Smooth muscle cell (in vitro differentiated cells): Measurements from ENCODE around the gene ADARB2. TPM values are rescaled to one million over a fixed set of nuclear protein-coding genes. Genes with fewer than 3 reads are reported as not detected.

Experiments
- DNase-seq: peaks from one replicate; lab custom pipeline; 2025; ENCODE audit not compliant: unreplicated experiment; lab: John Stamatoyannopoulos, UW
- H2AFZ ChIP-seq: fragments of 200-600 bp; sonication (generic); 2 replicates; pipeline ENCODE4 v1.6.0; 2016; ENCODE audit warnings: antibody characterized with exemption, low read depth, mild to moderate bottlenecking
- H3F3A ChIP-seq: fragments of 200-600 bp; sonication (generic); 2 replicates; pipeline ENCODE4 v1.6.0; 2017; ENCODE audit warnings: antibody characterized with exemption, low read depth
- H3K27ac ChIP-seq: fragments of 200-600 bp; sonication (generic); 2 replicates; pipeline ENCODE4 v1.5.1; 2016; ENCODE audit warnings: low read depth, mild to moderate bottlenecking
- H3K27me3 ChIP-seq: fragments of 200-600 bp; sonication (generic); 2 replicates; pipeline ENCODE4 v1.6.1; 2016; ENCODE audit warnings: low read depth, mild to moderate bottlenecking
- H3K36me3 ChIP-seq: fragments of 200-600 bp; sonication (generic); 2 replicates; pipeline ENCODE4 v1.5.1; 2016; ENCODE audit warnings: low read depth
- H3K4me1 ChIP-seq: fragments of 200-600 bp; sonication (generic); 2 replicates; pipeline ENCODE4 v1.5.1; 2016; ENCODE audit warnings: low read depth
- H3K4me2 ChIP-seq: fragments of 200-600 bp; sonication (generic); 2 replicates; pipeline ENCODE4 v1.6.0; 2016; ENCODE audit warnings: mild to moderate bottlenecking
- H3K4me3 ChIP-seq: fragments of 200-600 bp; sonication (generic); 2 replicates; pipeline ENCODE4 v1.5.1; 2016; ENCODE audit warnings: mild to moderate bottlenecking
- H3K79me2 ChIP-seq: fragments of 200-600 bp; sonication (generic); 2 replicates; pipeline ENCODE4 v1.6.0; 2016; ENCODE audit warnings: low read depth, mild to moderate bottlenecking
- H3K9ac ChIP-seq: fragments of 200-600 bp; sonication (generic); 2 replicates; pipeline ENCODE4 v1.6.0; 2016; ENCODE audit warnings: low read depth
- H3K9me3 ChIP-seq: fragments of 200-600 bp; sonication (generic); replicated peaks from 2 replicates; pipeline ENCODE4 v1.5.1; 2016; ENCODE audit warnings: low read depth
- H4K20me1 ChIP-seq: fragments of 200-600 bp; sonication (generic); 2 replicates; pipeline ENCODE4 v1.6.0; 2016; ENCODE audit warnings: low read depth
- CTCF ChIP-seq: fragments of 200-600 bp; sonication (generic); IDR thresholded peaks from 2 replicates; pipeline ENCODE4 v1.5.1; 2017; ENCODE audit warnings: borderline replicate concordance, mild to moderate bottlenecking, antibody characterized with exemption; ENCODE audit not compliant: insufficient read depth, poor library complexity, severe bottlenecking
- WGBS: methylation state at CpG from one replicate; pipeline ENCODE4 v1.1.7; 2016; ENCODE audit warnings: low lambda C conversion rate; 5-methylcytosine and 5-hydroxymethylcytosine counted together
- polyA plus RNA-seq: library from polyadenylated mRNA; unstranded; fragments of >200 nt; fragmentation: Nextera tagmentation; extraction: Ambion mirVana; gene quantifications from 2 replicates; pipeline ENCODE4 v1.2.1, GENCODE V29; 2016
- total RNA-seq: library from RNA; depleted of rRNA; stranded (reverse); fragments of >200 nt; gene quantifications from 2 replicates; pipeline ENCODE4 v1.2.3, GENCODE V29; 2014

ADARB2 gene
- total and polyA plus RNA-seq, 2 experiments from 2014 or later = 0.13 to 0.39 TPM

DNA sequence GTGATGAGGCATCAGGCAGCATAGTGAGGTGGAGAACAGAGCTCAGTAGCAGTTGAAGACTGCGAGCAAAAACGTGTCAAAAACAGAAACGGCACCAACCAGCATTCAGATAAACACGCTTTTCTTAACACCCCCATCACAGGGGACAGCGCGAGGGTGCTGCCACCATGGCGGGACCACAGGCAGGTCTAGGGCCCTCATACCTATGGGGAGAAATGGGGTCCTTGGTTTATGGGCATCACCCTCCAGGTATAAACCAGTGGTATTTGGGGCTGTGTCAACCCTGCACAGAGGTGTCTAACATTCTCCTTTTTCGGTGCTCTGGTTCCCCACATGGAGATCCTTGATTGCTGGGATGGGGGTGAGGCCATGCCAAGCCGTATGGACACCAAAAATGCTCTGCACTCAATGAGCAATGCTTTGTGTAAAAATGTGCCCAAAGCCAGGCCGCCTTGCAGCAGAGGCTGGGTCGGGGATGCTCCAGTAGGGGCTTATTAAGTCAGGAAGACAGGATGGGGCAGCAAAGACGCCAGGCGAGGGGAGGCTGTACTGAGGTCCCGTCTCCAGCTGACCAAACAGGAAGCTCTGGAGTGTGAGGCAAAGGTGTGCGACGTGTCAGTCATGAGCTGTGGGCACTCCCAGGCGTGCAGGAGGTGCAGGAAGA lies 489.6 kb downstream of the ADARB2 start:
- no peaks in the 10 kb centered on the region for H3K36me3 ChIP-seq
- no peak overlapping the region for H3K9ac ChIP-seq
- H3K79me2 ChIP-seq = no peaks in the 10 kb centered on the region
- no peaks in the 10 kb centered on the region for H3K9me3 ChIP-seq
- WGBS = 89% methylated on average over 17 of the region's 17 CpGs
- H2AFZ ChIP-seq = no peak overlapping the region
- no peaks in the 10 kb centered on the region for H4K20me1 ChIP-seq
- DNase-seq = no peak
- no peak overlapping the region for H3K4me2 ChIP-seq
- no peak for TF ChIP-seq CTCF
- H3K4me3 ChIP-seq = no peak overlapping the region
- no peak overlapping the region for H3K27ac ChIP-seq
- H3K4me1 ChIP-seq = no peaks in the 10 kb centered on the region
- no peaks in the 10 kb centered on the region for H3F3A ChIP-seq
- H3K27me3 ChIP-seq = peaks cover 2% of the 10 kb centered on the region

DNA sequence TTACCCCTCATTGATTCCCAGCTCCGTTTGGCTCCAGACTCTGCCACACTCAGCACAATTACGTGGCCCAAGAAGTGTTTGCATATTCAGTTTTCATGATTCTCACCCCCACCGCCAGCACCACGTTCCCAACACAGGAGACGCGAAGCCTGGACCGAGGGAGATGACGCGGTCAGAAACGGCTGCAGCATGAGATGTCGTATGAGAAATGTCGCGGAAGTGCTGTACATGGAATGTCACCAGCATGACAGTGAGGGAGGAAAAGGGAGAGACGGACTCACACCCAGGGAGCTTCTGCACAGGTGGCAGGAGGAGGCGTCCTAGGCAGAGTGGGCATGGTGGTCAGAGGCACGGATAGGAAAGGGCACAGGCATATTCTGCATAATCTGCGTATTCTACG lies 492.8 kb downstream of the ADARB2 start:
- Histone ChIP-seq H3K4me1 (no peaks in the 10 kb centered on the region), H4K20me1 (no peaks in the 10 kb centered on the region), H3K9me3 (no peaks in the 10 kb centered on the region), H2AFZ (no peak overlapping the region), H3K4me2 (no peak overlapping the region), H3K27me3 (peaks cover 24% of the 10 kb centered on the region), H3K36me3 (no peaks in the 10 kb centered on the region), H3K9ac (no peak overlapping the region), H3F3A (no peaks in the 10 kb centered on the region), H3K27ac (no peak overlapping the region), H3K4me3 (no peak overlapping the region), H3K79me2 (no peaks in the 10 kb centered on the region)
- 94% methylated on average over 18 of the region's 18 CpGs for WGBS
- TF ChIP-seq CTCF = no peak
- no peak for DNase-seq

DNA sequence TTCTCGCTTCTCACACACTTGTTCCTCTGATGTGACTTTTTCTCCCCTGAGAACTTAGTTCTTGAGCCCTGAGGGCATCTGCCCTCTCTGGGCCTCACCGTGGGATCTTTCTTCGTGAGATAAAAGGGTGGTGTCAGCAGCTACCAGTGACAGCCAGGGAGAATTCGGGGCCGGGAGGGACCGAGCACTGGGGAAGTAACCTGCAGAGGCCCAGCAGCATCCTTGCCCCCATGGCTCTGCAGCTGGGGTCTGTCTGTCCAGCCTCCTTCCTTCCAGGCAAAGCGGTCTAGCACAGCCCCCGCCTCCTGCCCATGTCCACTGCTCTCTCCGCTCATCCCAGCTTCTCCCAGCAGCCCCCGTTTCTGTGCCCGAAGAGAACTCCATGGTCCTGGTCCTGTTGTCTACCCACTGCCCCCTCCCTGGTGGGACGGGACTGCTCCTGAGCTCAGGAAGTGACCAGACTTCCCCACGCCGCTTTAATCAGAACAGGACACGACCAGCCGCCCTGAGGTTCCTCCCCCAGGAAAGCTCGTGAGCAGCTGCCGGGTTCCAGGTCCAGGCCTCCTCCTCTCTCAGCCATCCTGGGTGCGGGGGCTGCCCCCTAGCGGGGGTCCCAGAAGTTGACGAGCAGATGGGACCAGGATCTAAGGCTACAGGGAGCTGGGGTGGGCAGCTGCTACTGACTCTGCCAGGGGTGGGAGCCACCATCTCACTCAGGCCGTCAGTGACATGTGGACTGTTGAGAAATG lies 493.7 kb downstream of the ADARB2 start:
- Histone ChIP-seq H3K79me2 (no peaks in the 10 kb centered on the region), H3K4me1 (no peaks in the 10 kb centered on the region), H3K4me2 (no peak overlapping the region), H3K9ac (no peak overlapping the region), H2AFZ (no peak overlapping the region), H3K4me3 (no peak overlapping the region), H3K27ac (no peak overlapping the region), H3K36me3 (no peaks in the 10 kb centered on the region), H3K9me3 (no peaks in the 10 kb centered on the region), H3F3A (no peaks in the 10 kb centered on the region), H3K27me3 (peaks cover 24% of the 10 kb centered on the region), H4K20me1 (no peaks in the 10 kb centered on the region)
- 64% methylated on average over 22 of the region's 22 CpGs for WGBS
- DNase-seq = no peak
- peak; percentile 4 for TF ChIP-seq CTCF
